K562 (cell line): Measurements from ENCODE around the gene HES6. TPM values are rescaled to one million over a fixed set of nuclear protein-coding genes. Genes with fewer than 3 reads are reported as not detected.
A peak's percentile ranks its signal among the peaks of the same experiment; 100 is the strongest.

ENCODE experiments used
- BHLHE40 ChIP-seq: IDR thresholded peaks from 2 replicates; pipeline ENCODE4 v1.6.1; 2011; ENCODE audit warnings: low read length, improper control_type of control experiment
- GTF2E2 ChIP-seq: fragments of 200-800 bp; sonication (Bioruptor generic); IDR thresholded peaks from 2 replicates; pipeline ENCODE4 v1.6.1; 2016; ENCODE audit warnings: missing genetic modification characterization, missing compliant biosample characterization
- KDM2B ChIP-seq: fragments of 250-450 bp; sonication (Bioruptor Pico); IDR thresholded peaks from 2 replicates; pipeline ENCODE4 v1.8.0; 2021; ENCODE audit warnings: mild to moderate bottlenecking, moderate library complexity
- MAZ ChIP-seq, 2 experiments: fragments of 450-650 bp in 1 of 2; sonication (generic) in 1 of 2; formaldehyde crosslinking; IDR thresholded peaks in 1 of 2; conservative IDR thresholded peaks in 1 of 2; 2 replicates each; pipeline versions ENCODE4 v1.4.0 to v1.5.0; 2020; ENCODE audit warnings: mild to moderate bottlenecking in 1 of 2, missing genetic modification reagents in 1 of 2
- NFIC ChIP-seq: fragments of 450-650 bp; IDR thresholded peaks from 2 replicates; pipeline ENCODE4 v1.6.1; 2017; ENCODE audit warnings: mild to moderate bottlenecking, inconsistent platforms
- PHF20 ChIP-seq: fragments of 450-650 bp; IDR thresholded peaks from 2 replicates; pipeline ENCODE4 v1.6.1; 2018; ENCODE audit not compliant: partially characterized antibody
- POLR2AphosphoS5 ChIP-seq: IDR thresholded peaks from 2 replicates; pipeline ENCODE4 v1.6.1; 2011; ENCODE audit warnings: mild to moderate bottlenecking, low read depth, low read length, moderate library complexity; ENCODE audit not compliant: control insufficient read depth, insufficient read depth
- POLR2G ChIP-seq: fragments of 200-400 bp; formaldehyde crosslinking; IDR thresholded peaks from 2 replicates; pipeline ENCODE4 v1.6.1; 2017; ENCODE audit warnings: low read depth, mild to moderate bottlenecking, antibody characterized with exemption, low read length, moderate library complexity
- RBFOX2 ChIP-seq: fragments of 200-400 bp; formaldehyde crosslinking; IDR thresholded peaks from 2 replicates; pipeline ENCODE4 v1.6.1; 2017; ENCODE audit warnings: low read depth, mild to moderate bottlenecking, low read length, moderate library complexity
- TFAM ChIP-seq: fragments of 250-450 bp; sonication (Bioruptor Pico); conservative IDR thresholded peaks from 2 replicates; pipeline ENCODE4 v1.5.0; 2021; ENCODE audit warnings: mild to moderate bottlenecking, moderate library complexity
- ZBTB7A ChIP-seq: IDR thresholded peaks from 2 replicates; pipeline ENCODE4 v1.6.1; 2011; ENCODE audit warnings: low read depth, mild to moderate bottlenecking, low read length, moderate library complexity, borderline replicate concordance; ENCODE audit not compliant: control insufficient read depth
- ZNF583 ChIP-seq: fragments of 250-450 bp; sonication (Bioruptor Pico); IDR thresholded peaks from 2 replicates; pipeline ENCODE4 v1.4.0; 2020
- polyA plus RNA-seq, 8 experiments: library from polyadenylated mRNA; depleted of rRNA in 4 of 8; stranded (reverse) in 5 of 8; unstranded in 3 of 8; fragments of >200 nt; fragmentation: Nextera tagmentation in 2 of 8; fragmentation: Illumina TruSeq in 1 of 8; extraction: Ambion mirVana in 2 of 8; extraction: Trizol in 1 of 8; gene quantifications; 2 replicates each; pipeline versions ENCODE4 v1.2.1 to v1.2.3, GENCODE V29; 2011 to 2014; ENCODE audit warnings: inconsistent platforms in 1 of 8, missing spikeins in 1 of 8
- total RNA-seq, 7 experiments: library from RNA; depleted of rRNA in 6 of 7; stranded (reverse); fragments of >200 nt in 6 of 7; fragmentation: Illumina TruSeq in 2 of 7; extraction: Trizol in 2 of 7; gene quantifications; 2 replicates each; pipeline versions ENCODE4 v1.2.1 to v1.2.3, GENCODE V29; 2011 to 2021; ENCODE audit warnings: low replicate concordance in 1 of 7
- TF ChIP-seq, protein P1 (sequence below): sonication (generic); formaldehyde crosslinking; IDR thresholded peaks from 2 replicates; pipeline ENCODE4 v1.8.0; 2022; ENCODE audit warnings: missing genetic modification reagents, mild to moderate bottlenecking, moderate library complexity, borderline replicate concordance
- TF ChIP-seq, protein P2 (sequence below): sonication (generic); formaldehyde crosslinking; IDR thresholded peaks from 2 replicates; pipeline ENCODE4 v1.8.0; 2023; ENCODE audit warnings: missing genetic modification reagents, mild to moderate bottlenecking, borderline replicate concordance
- TF ChIP-seq, protein P3 (sequence below), 3 experiments: IDR thresholded peaks in 2 of 3; conservative IDR thresholded peaks in 1 of 3; 2 replicates each; pipeline ENCODE4 v1.5.1; 2011 to 2012; ENCODE audit warnings: low read length in 3 of 3, mild to moderate bottlenecking in 3 of 3, control low read depth in 2 of 3, improper control_type of control experiment in 1 of 3, inconsistent platforms in 1 of 3, low read depth in 1 of 3, mixed read lengths in 1 of 3, moderate library complexity in 1 of 3; ENCODE audit not compliant: insufficient read depth in 2 of 3
- TF ChIP-seq, protein P4 (sequence below): sonication (generic); formaldehyde crosslinking; IDR thresholded peaks from 2 replicates; pipeline ENCODE4 v1.8.0; 2022; ENCODE audit warnings: mild to moderate bottlenecking, low read depth, missing genetic modification reagents

Gene HES6
- total and polyA plus RNA-seq, 9 of the 15 experiments (the other 6 are each of a cell fraction or from before 2014, with no cell fraction given) = 6.2 to 133 (median 29.2) TPM

DNA sequence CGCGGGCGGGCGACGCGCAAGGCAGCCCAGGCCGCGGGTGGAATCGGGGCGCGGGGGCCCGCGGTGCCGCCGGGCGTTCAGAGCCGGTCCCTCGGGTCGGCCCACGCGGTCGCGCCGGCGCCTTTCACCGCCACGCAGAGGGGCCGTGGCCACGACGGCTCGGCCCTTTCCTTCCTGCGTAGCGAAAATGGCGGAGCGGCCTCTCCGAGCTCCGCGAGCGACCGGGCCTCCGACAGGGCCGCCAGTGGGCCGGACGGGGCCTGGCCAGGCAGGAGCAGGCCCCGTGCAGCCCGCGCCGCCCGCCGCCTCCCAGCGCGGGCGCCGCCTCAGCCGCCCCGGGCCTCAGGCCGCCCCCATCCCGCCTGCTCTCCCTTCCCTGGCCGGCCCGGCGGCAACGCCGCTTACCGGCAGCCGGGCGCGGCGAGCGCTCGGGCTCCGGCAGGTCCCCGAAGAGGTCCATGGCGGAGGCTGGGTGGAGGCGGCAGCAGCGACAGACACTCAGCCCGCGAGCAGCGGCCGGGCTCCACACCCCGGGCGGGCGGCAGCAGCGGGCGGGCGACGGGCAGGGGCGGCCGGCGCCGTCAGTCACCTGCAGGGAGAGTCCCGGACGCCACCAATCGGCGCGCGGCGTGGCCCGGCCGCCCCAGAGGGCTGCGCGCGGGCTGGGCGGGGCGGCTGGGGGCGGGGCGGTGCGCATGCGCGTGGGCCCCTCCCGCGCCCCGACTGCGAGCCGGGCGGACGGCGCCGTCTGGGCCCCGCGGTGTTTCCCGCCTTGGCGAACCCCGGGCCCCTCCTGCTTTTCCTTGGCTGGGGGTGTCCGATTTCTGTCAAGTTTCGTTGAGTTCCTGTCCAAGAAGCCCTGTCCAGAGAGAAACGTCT is 36.5 kb downstream of the HES6 start, which contains the start of gene ILKAP (continued):
- 0 out of 4 replicates have a peak, but pooled peaks of 1 of the 2 experiments have one; percentile 16 for TF ChIP-seq MAZ (CRISPR knock-in tag; conservative IDR thresholded peaks at IDR 0.05 in 1 of 2, IDR thresholded peaks at IDR 0.05 in 1 of 2)
- TF ChIP-seq, protein P1, sequence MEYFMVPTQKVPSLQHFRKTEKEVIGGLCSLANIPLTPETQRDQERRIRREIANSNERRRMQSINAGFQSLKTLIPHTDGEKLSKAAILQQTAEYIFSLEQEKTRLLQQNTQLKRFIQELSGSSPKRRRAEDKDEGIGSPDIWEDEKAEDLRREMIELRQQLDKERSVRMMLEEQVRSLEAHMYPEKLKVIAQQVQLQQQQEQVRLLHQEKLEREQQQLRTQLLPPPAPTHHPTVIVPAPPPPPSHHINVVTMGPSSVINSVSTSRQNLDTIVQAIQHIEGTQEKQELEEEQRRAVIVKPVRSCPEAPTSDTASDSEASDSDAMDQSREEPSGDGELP (CRISPR knock-in tag) = peak; percentile 44; the same call in 1 of the 2 replicates
- 0 out of 2 replicates have a peak, but pooled peaks have one; percentile 33 for TF ChIP-seq NFIC
- TF ChIP-seq ZNF583 (CRISPR knock-in tag) = no peak
- TF ChIP-seq, protein P2, sequence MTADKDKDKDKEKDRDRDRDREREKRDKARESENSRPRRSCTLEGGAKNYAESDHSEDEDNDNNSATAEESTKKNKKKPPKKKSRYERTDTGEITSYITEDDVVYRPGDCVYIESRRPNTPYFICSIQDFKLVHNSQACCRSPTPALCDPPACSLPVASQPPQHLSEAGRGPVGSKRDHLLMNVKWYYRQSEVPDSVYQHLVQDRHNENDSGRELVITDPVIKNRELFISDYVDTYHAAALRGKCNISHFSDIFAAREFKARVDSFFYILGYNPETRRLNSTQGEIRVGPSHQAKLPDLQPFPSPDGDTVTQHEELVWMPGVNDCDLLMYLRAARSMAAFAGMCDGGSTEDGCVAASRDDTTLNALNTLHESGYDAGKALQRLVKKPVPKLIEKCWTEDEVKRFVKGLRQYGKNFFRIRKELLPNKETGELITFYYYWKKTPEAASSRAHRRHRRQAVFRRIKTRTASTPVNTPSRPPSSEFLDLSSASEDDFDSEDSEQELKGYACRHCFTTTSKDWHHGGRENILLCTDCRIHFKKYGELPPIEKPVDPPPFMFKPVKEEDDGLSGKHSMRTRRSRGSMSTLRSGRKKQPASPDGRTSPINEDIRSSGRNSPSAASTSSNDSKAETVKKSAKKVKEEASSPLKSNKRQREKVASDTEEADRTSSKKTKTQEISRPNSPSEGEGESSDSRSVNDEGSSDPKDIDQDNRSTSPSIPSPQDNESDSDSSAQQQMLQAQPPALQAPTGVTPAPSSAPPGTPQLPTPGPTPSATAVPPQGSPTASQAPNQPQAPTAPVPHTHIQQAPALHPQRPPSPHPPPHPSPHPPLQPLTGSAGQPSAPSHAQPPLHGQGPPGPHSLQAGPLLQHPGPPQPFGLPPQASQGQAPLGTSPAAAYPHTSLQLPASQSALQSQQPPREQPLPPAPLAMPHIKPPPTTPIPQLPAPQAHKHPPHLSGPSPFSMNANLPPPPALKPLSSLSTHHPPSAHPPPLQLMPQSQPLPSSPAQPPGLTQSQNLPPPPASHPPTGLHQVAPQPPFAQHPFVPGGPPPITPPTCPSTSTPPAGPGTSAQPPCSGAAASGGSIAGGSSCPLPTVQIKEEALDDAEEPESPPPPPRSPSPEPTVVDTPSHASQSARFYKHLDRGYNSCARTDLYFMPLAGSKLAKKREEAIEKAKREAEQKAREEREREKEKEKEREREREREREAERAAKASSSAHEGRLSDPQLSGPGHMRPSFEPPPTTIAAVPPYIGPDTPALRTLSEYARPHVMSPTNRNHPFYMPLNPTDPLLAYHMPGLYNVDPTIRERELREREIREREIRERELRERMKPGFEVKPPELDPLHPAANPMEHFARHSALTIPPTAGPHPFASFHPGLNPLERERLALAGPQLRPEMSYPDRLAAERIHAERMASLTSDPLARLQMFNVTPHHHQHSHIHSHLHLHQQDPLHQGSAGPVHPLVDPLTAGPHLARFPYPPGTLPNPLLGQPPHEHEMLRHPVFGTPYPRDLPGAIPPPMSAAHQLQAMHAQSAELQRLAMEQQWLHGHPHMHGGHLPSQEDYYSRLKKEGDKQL (CRISPR knock-in tag) = no peak
- TF ChIP-seq, protein P3, sequence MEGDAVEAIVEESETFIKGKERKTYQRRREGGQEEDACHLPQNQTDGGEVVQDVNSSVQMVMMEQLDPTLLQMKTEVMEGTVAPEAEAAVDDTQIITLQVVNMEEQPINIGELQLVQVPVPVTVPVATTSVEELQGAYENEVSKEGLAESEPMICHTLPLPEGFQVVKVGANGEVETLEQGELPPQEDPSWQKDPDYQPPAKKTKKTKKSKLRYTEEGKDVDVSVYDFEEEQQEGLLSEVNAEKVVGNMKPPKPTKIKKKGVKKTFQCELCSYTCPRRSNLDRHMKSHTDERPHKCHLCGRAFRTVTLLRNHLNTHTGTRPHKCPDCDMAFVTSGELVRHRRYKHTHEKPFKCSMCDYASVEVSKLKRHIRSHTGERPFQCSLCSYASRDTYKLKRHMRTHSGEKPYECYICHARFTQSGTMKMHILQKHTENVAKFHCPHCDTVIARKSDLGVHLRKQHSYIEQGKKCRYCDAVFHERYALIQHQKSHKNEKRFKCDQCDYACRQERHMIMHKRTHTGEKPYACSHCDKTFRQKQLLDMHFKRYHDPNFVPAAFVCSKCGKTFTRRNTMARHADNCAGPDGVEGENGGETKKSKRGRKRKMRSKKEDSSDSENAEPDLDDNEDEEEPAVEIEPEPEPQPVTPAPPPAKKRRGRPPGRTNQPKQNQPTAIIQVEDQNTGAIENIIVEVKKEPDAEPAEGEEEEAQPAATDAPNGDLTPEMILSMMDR (IDR thresholded peaks at IDR 0.05 in 2 of 3, conservative IDR thresholded peaks at IDR 0.05 in 1 of 3; ENCODE audit: insufficient read depth in 2 of 3, low read depth in 1 of 3, low read length in 3 of 3) = 0 out of 6 replicates have a peak, but pooled peaks of 1 of the 3 experiments have one; percentile 1
- peak; percentile 7; the same call in 1 of the 2 replicates for TF ChIP-seq ZBTB7A
- 0 out of 2 replicates have a peak, but pooled peaks have one; percentile 33 for TF ChIP-seq POLR2AphosphoS5
- TF ChIP-seq KDM2B (CRISPR knock-in tag) = no peak
- TF ChIP-seq RBFOX2 = peak; percentile 79
- TF ChIP-seq, protein P4, sequence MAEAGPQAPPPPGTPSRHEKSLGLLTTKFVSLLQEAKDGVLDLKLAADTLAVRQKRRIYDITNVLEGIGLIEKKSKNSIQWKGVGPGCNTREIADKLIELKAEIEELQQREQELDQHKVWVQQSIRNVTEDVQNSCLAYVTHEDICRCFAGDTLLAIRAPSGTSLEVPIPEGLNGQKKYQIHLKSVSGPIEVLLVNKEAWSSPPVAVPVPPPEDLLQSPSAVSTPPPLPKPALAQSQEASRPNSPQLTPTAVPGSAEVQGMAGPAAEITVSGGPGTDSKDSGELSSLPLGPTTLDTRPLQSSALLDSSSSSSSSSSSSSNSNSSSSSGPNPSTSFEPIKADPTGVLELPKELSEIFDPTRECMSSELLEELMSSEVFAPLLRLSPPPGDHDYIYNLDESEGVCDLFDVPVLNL = 0 out of 2 replicates have a peak, but pooled peaks have one; percentile 31
- peak; percentile 44; the same call in 1 of the 2 replicates for TF ChIP-seq BHLHE40
- no peak for TF ChIP-seq GTF2E2 (tag)
- no peak for TF ChIP-seq TFAM (CRISPR knock-in tag)
- peak; percentile 35 for TF ChIP-seq PHF20
- peak; percentile 87 for TF ChIP-seq POLR2G
